WTC11 (cell line): ENCODE data around the gene HFM1.

ENCODE experiments used
- MXD4 ChIP-seq: fragments of 250-450 bp; sonication (Bioruptor Pico); IDR thresholded peaks from 2 replicates; pipeline ENCODE4 v1.8.0; 2021; ENCODE audit warnings: mild to moderate bottlenecking, moderate library complexity, borderline replicate concordance
- NFE2L1 ChIP-seq: sonication (generic); formaldehyde crosslinking; IDR thresholded peaks from 2 replicates; pipeline ENCODE4 v1.8.1; 2023; ENCODE audit warnings: missing genetic modification reagents
- NR3C1 ChIP-seq: sonication (generic); formaldehyde crosslinking; conservative IDR thresholded peaks from 2 replicates; pipeline ENCODE4 v1.8.1; 2023; ENCODE audit warnings: low read depth, mild to moderate bottlenecking, missing genetic modification reagents
- TP53 ChIP-seq: sonication (generic); formaldehyde crosslinking; IDR thresholded peaks from 2 replicates; pipeline ENCODE4 v1.8.1; 2023; ENCODE audit warnings: mild to moderate bottlenecking, missing genetic modification reagents
- TF ChIP-seq, protein P1 (sequence below): fragments of 200-600 bp; IDR thresholded peaks from 2 replicates; pipeline ENCODE4 v1.8.0; 2022; ENCODE audit warnings: antibody characterized with exemption
- TF ChIP-seq, protein P2 (sequence below): sonication (generic); formaldehyde crosslinking; IDR thresholded peaks from 2 replicates; pipeline ENCODE4 v1.8.0; 2022; ENCODE audit warnings: missing genetic modification reagents
- TF ChIP-seq, protein P3 (sequence below): sonication (generic); formaldehyde crosslinking; IDR thresholded peaks from 2 replicates; pipeline ENCODE4 v1.8.0; 2022; ENCODE audit warnings: mild to moderate bottlenecking, missing genetic modification reagents
- TF ChIP-seq, protein P4 (sequence below): sonication (generic); formaldehyde crosslinking; IDR thresholded peaks from 2 replicates; pipeline ENCODE4 v1.8.1; 2023; ENCODE audit warnings: mild to moderate bottlenecking, missing genetic modification reagents, moderate library complexity
- TF ChIP-seq, protein P5 (sequence below): sonication (generic); formaldehyde crosslinking; IDR thresholded peaks from 2 replicates; pipeline ENCODE4 v1.8.1; 2023; ENCODE audit warnings: mild to moderate bottlenecking, missing genetic modification reagents

DNA sequence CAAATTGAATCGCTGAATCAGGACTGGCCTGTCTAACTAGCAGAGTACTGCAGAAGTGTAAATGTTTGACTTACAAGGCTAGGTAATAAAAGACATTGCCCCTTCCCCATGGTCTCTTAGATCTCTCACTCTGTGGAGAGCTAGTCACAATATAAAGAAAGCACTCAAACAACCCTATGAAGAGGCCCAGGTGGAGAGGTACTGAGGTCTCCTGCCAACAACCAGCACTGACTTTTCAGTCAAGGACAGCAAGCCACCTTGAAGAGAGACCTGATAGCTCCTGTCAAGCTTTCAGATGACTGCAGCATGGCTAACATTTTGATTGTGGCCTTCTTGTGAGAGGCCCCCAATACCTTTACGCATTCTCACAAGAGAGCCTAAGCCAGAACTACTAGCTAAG is 18.5 kb downstream of the HFM1 start:
- TF ChIP-seq, protein P1, sequence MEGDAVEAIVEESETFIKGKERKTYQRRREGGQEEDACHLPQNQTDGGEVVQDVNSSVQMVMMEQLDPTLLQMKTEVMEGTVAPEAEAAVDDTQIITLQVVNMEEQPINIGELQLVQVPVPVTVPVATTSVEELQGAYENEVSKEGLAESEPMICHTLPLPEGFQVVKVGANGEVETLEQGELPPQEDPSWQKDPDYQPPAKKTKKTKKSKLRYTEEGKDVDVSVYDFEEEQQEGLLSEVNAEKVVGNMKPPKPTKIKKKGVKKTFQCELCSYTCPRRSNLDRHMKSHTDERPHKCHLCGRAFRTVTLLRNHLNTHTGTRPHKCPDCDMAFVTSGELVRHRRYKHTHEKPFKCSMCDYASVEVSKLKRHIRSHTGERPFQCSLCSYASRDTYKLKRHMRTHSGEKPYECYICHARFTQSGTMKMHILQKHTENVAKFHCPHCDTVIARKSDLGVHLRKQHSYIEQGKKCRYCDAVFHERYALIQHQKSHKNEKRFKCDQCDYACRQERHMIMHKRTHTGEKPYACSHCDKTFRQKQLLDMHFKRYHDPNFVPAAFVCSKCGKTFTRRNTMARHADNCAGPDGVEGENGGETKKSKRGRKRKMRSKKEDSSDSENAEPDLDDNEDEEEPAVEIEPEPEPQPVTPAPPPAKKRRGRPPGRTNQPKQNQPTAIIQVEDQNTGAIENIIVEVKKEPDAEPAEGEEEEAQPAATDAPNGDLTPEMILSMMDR, result no peak
- TF ChIP-seq NFE2L1, result no peak
- no peak for TF ChIP-seq NR3C1
- TF ChIP-seq, protein P2, sequence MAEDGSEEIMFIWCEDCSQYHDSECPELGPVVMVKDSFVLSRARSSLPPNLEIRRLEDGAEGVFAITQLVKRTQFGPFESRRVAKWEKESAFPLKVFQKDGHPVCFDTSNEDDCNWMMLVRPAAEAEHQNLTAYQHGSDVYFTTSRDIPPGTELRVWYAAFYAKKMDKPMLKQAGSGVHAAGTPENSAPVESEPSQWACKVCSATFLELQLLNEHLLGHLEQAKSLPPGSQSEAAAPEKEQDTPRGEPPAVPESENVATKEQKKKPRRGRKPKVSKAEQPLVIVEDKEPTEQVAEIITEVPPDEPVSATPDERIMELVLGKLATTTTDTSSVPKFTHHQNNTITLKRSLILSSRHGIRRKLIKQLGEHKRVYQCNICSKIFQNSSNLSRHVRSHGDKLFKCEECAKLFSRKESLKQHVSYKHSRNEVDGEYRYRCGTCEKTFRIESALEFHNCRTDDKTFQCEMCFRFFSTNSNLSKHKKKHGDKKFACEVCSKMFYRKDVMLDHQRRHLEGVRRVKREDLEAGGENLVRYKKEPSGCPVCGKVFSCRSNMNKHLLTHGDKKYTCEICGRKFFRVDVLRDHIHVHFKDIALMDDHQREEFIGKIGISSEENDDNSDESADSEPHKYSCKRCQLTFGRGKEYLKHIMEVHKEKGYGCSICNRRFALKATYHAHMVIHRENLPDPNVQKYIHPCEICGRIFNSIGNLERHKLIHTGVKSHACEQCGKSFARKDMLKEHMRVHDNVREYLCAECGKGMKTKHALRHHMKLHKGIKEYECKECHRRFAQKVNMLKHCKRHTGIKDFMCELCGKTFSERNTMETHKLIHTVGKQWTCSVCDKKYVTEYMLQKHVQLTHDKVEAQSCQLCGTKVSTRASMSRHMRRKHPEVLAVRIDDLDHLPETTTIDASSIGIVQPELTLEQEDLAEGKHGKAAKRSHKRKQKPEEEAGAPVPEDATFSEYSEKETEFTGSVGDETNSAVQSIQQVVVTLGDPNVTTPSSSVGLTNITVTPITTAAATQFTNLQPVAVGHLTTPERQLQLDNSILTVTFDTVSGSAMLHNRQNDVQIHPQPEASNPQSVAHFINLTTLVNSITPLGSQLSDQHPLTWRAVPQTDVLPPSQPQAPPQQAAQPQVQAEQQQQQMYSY, result no peak
- TF ChIP-seq, protein P3, sequence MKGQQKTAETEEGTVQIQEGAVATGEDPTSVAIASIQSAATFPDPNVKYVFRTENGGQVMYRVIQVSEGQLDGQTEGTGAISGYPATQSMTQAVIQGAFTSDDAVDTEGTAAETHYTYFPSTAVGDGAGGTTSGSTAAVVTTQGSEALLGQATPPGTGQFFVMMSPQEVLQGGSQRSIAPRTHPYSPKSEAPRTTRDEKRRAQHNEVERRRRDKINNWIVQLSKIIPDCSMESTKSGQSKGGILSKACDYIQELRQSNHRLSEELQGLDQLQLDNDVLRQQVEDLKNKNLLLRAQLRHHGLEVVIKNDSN (CRISPR knock-in tag), result no peak
- no peak for TF ChIP-seq TP53 (CRISPR knock-in tag)
- TF ChIP-seq, protein P4, sequence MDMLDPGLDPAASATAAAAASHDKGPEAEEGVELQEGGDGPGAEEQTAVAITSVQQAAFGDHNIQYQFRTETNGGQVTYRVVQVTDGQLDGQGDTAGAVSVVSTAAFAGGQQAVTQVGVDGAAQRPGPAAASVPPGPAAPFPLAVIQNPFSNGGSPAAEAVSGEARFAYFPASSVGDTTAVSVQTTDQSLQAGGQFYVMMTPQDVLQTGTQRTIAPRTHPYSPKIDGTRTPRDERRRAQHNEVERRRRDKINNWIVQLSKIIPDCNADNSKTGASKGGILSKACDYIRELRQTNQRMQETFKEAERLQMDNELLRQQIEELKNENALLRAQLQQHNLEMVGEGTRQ, result no peak
- no peak for TF ChIP-seq MXD4 (CRISPR knock-in tag)
- TF ChIP-seq, protein P5, sequence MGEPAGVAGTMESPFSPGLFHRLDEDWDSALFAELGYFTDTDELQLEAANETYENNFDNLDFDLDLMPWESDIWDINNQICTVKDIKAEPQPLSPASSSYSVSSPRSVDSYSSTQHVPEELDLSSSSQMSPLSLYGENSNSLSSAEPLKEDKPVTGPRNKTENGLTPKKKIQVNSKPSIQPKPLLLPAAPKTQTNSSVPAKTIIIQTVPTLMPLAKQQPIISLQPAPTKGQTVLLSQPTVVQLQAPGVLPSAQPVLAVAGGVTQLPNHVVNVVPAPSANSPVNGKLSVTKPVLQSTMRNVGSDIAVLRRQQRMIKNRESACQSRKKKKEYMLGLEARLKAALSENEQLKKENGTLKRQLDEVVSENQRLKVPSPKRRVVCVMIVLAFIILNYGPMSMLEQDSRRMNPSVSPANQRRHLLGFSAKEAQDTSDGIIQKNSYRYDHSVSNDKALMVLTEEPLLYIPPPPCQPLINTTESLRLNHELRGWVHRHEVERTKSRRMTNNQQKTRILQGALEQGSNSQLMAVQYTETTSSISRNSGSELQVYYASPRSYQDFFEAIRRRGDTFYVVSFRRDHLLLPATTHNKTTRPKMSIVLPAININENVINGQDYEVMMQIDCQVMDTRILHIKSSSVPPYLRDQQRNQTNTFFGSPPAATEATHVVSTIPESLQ (CRISPR knock-in tag), result no peak
